Thoracic aorta (tissue), 2 donors: ENCODE data around the gene MBD3L1. TPM values are rescaled to one million over a fixed set of nuclear protein-coding genes. Genes with fewer than 3 reads are reported as not detected.

ENCODE experiments used
- ATAC-seq: fragments of 150-250 bp; one replicate; pipeline ENCODE4 v1.8.0; 2017; ENCODE audit warnings: low read depth; ENCODE audit not compliant: insufficient number of reproducible peaks, low FRiP score
- DNase-seq: peaks from one replicate; pipeline ENCODE4 v3.0.0-alpha.2; 2020; ENCODE audit warnings: low spot score
- H3K27ac ChIP-seq, 2 donors: fragments of 200-600 bp; sonication (generic); 1 replicate in 1 of 2; 2 replicates in 1 of 2; pipeline ENCODE4 v1.5.1; 2016; ENCODE audit warnings: mild to moderate bottlenecking in 2 of 2, moderate library complexity in 2 of 2
- H3K27me3 ChIP-seq: fragments of 200-600 bp; sonication (generic); replicated peaks from 2 replicates; pipeline ENCODE4 v1.6.0; 2016; ENCODE audit warnings: mild to moderate bottlenecking; ENCODE audit not compliant: insufficient read depth
- H3K36me3 ChIP-seq: fragments of 200-600 bp; sonication (generic); one replicate; pipeline ENCODE4 v1.5.1; 2016
- H3K4me1 ChIP-seq, 2 donors: fragments of 200-600 bp; sonication (generic); 1 replicate in 1 of 2; 2 replicates in 1 of 2; pipeline versions ENCODE4 v1.5.1 to v1.6.0; 2016; ENCODE audit warnings: low read depth in 2 of 2, mild to moderate bottlenecking in 1 of 2; ENCODE audit not compliant: control insufficient read depth in 1 of 2
- H3K4me3 ChIP-seq: fragments of 200-600 bp; sonication (generic); 2 replicates; pipeline ENCODE4 v1.5.1; 2016; ENCODE audit warnings: mild to moderate bottlenecking
- H3K9me3 ChIP-seq: fragments of 200-600 bp; sonication (generic); 2 replicates; pipeline ENCODE4 v1.5.1; 2016
- total RNA-seq, 2 donors: library from RNA; depleted of rRNA; stranded (reverse); fragments of >200 nt; gene quantifications; one replicate each; pipeline versions ENCODE4 v1.1.0 to v1.2.3, GENCODE V29; 2016
- TF ChIP-seq, protein P1 (sequence below): fragments of 200-600 bp; sonication (generic); IDR thresholded peaks from one replicate; pipeline ENCODE4 v1.5.1; 2019; ENCODE audit warnings: antibody characterized with exemption

The MBD3L1 gene
- not detected for total RNA-seq

DNA sequence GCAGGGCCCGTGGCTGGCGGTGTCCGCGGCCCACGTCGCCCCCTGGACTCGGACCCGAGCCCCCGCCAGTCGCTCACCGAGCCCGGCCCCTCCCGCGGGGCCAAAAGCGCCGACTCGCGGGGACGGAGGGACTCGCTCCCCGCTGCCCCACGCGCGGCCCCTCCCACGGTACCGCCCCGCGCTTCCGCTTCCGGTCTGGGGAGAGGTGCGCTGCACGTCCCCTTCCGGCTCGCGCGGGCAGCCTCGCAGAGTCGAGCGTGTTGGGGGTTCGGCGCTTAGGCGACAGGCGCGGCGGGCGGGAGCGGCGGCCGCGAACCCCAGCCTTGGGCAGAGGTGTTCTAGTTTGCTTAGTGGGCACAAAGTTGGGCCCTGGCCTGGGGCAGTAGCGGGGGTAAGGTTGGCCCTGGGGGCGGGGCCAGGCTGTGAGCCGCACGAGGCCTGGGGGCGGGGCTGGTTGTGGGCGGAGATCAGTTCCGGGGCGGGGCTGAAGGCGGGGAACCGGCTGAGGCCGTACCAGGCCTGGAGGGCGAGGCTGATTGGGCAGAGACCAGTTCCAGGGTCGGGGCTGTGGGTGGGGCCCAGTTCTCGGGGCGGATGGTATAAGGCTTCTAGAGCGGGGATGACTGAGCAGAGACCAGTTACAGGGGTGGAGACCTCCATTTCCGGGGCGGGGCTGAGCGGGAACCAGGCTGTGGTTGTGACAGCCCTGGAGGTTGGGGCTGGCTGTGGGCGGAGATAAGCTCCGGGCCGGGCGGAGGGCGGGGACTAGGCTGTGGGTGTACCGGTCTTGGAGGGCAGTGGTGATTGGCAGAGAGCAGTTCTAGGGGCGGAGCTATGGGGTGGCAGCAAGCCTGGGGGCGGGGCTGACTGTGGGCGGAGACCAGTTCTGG, at the start of gene MBD3L1, which contains the start of gene ZNF558:
TSS of gene MBD3L1 (plus strand) at position 246 of the 890 bp plus-strand sequence. CDS start 10,302 bp downstream, outside the sequence.
TSS of gene ZNF558 (minus strand) at position 173 of the 890 bp plus-strand sequence. CDS start 9,645 bp downstream, outside the sequence.
- Histone ChIP-seq H3K27ac (peak within 1 kb of the TSS; percentile 96 to 97), H3K4me1 (peaks cover 5 to 13% of the 10 kb centered on the region in 2 donors), H3K36me3 (peaks cover 9% of the 10 kb centered on the region), H3K27me3 (no peaks in the 10 kb centered on the region), H3K9me3 (no peaks in the 10 kb centered on the region), H3K4me3 (peak within 1 kb of the TSS; percentile 87)
- ATAC-seq (peak; percentile 93), DNase-seq (peak; percentile 99)
- TF ChIP-seq, protein P1, sequence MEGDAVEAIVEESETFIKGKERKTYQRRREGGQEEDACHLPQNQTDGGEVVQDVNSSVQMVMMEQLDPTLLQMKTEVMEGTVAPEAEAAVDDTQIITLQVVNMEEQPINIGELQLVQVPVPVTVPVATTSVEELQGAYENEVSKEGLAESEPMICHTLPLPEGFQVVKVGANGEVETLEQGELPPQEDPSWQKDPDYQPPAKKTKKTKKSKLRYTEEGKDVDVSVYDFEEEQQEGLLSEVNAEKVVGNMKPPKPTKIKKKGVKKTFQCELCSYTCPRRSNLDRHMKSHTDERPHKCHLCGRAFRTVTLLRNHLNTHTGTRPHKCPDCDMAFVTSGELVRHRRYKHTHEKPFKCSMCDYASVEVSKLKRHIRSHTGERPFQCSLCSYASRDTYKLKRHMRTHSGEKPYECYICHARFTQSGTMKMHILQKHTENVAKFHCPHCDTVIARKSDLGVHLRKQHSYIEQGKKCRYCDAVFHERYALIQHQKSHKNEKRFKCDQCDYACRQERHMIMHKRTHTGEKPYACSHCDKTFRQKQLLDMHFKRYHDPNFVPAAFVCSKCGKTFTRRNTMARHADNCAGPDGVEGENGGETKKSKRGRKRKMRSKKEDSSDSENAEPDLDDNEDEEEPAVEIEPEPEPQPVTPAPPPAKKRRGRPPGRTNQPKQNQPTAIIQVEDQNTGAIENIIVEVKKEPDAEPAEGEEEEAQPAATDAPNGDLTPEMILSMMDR: no peak

DNA sequence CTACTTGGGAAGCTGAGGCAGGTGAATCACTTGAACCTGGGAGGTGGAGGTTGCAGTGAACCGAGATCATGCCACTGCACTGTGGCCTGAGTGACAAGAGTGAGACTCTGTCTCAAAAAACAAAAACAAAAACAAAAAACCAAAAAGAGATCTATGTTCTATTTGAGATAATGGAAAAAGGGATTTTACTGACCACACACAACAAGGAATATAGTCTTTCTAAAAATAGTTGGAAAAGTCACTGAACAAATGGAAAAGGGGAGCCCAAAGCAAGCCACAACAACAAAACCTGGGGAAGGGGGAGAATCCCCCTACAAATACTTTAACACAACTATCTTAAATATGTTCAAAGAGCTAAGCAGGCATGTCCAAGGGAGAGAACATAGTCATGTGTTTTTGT, 37.4 kb upstream of the MBD3L1 start:
- H3K27me3 ChIP-seq: no peaks in the 10 kb centered on the region
- ATAC-seq (no peak), DNase-seq (no peak)
- no peaks in the 10 kb centered on the region for H3K36me3 ChIP-seq
- peaks cover 11% of the 10 kb centered on the region for H3K9me3 ChIP-seq
- H3K4me1 ChIP-seq: no peaks in the 10 kb centered on the region
- TF ChIP-seq, protein P1: no peak
- H3K27ac ChIP-seq: no peak overlapping the region
- no peak overlapping the region for H3K4me3 ChIP-seq

DNA sequence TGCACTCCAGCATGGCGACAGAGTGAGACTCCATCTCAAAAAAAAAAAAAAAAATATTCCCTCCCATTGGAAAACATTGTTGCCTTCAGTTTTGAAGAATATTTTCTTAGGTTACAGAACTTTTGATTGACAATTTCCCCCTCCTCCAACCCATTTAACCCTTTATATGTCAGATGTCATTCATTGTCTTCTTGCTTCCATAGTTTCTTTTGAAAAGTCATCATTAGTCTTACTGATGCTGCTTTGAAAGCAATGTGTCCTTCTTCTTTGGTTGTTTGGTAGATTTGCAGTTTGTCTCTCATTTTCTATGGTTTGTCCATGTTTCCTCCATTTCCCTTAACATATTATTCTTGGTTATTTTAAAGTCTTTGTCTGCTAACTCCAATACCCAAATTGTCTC, 25.5 kb upstream of the MBD3L1 start:
- no peaks in the 10 kb centered on the region for H3K4me1 ChIP-seq
- no peak overlapping the region for H3K4me3 ChIP-seq
- H3K27ac ChIP-seq: no peak overlapping the region
- no peak for ATAC-seq
- H3K9me3 ChIP-seq: peaks cover 93% of the 10 kb centered on the region
- TF ChIP-seq, protein P1: no peak
- DNase-seq: no peak
- H3K27me3 ChIP-seq: no peaks in the 10 kb centered on the region
- peaks cover 63% of the 10 kb centered on the region for H3K36me3 ChIP-seq

DNA sequence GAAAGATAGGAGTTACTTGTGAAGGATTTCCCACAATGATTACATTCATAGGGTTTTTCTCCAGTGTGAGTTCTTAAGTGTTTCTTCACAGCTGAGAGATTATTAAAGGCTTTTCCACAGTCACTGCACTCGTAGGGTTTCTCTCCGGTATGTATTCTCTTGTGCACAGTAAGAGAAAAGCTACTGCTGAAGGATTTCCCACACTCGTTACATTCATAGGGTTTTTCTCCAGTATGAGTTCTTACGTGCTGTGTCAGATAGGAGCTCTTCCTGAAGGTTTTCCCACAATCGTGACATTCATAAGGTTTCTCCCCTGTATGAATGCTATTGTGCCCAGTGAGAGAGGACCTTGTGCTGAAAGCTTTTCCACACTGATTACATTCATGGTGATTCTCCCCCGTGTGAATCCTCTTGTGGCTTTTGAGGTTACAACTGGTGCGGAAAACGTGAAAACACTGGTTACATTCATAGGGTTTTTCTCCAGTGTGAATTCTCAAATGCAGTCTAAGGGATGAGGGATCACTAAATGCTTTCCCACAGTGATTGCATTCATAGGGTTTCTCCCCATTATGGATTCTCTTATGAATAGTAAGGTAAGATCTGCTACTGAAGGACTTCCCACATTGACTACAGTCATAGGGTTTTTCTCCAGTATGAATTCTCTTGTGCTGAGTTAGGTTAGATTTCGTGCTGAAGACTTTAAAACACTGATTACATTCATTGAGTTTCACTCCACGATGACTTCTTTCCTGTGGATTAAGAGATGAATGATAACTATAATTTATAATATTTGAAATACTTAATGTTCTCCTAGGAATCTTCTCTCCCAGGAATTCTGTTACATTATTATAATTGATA, 20.6 kb upstream of the MBD3L1 start:
- Histone ChIP-seq H3K36me3 (peaks cover 86% of the 10 kb centered on the region), H3K27ac (no peak overlapping the region), H3K4me1 (no peaks in the 10 kb centered on the region), H3K9me3 (peaks cover 99% of the 10 kb centered on the region), H3K4me3 (peak overlapping the region; percentile 37), H3K27me3 (no peaks in the 10 kb centered on the region)
- DNase-seq: no peak
- no peak for ATAC-seq
- TF ChIP-seq, protein P1: no peak

DNA sequence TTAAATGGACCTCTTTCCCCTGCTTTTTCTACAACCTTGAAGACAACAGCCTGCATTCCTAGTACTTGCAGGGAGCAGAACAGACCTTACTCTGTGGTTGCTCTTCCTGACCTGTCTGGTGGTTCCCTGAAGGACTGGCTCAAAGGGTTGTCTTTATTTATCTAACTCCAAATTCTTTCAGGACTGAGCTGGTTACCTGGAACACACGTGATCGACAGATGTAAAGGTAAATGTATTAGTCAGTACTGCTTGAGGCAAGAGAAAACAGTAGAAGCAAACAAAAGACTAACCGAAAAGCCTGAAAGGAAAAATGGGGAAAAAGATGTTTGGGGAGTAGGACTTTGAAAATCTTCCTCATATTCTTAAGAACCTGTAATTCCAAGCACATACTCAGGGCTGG, 18.0 kb upstream of the MBD3L1 start:
- no peaks in the 10 kb centered on the region for H3K4me1 ChIP-seq
- DNase-seq: no peak
- no peak for ATAC-seq
- peak overlapping the region; percentile 8 for H3K4me3 ChIP-seq
- H3K9me3 ChIP-seq: peaks cover 96% of the 10 kb centered on the region
- no peak overlapping the region for H3K27ac ChIP-seq
- TF ChIP-seq, protein P1: no peak
- H3K27me3 ChIP-seq: no peaks in the 10 kb centered on the region
- peaks cover 86% of the 10 kb centered on the region for H3K36me3 ChIP-seq
